ENCODE measurements around the gene SLC38A10.

Gene SLC38A10

GRCh38 chr17:81221371-81221841 lies 73.7 kb downstream of the SLC38A10 start:
- H3K27ac Mint-ChIP-seq: peak overlapping the region; percentile 16
- intact Hi-C loops (cut with micrococcal nuclease): no loop called here

GRCh38 chr17:81219476-81220180 lies 75.5 kb downstream of the SLC38A10 start:
- Mint-ChIP-seq H3K36me3 (ENCODE audit: low read depth) (peaks cover 44% of the 10 kb centered on the region), H3K4me3 (no peak overlapping the region), H3K4me1 (ENCODE audit: low read depth) (peaks cover 27% of the 10 kb centered on the region), H3K9me3 (no peaks in the 10 kb centered on the region), H3K27me3 (peaks cover 1% of the 10 kb centered on the region), H3K27ac (no peak overlapping the region)
- intact Hi-C loops (cut with micrococcal nuclease): no loop called here

More at GRCh38 chr17:81221371-81221841, 73.7 kb downstream of the SLC38A10 start:
- Mint-ChIP-seq H3K4me1 (ENCODE audit: low read depth) (peaks cover 27% of the 10 kb centered on the region), H3K36me3 (ENCODE audit: low read depth) (peaks cover 39% of the 10 kb centered on the region), H3K9me3 (no peaks in the 10 kb centered on the region), H3K27me3 (peaks cover 1% of the 10 kb centered on the region), H3K4me3 (peak overlapping the region; percentile 78)

- no peak overlapping the region for H3K4me3 Mint-ChIP-seq
Measured at GRCh38 chr17:81218991-81219390, 76.1 kb downstream of the SLC38A10 start.

GRCh38 chr17:81218459-81218858 lies 76.6 kb downstream of the SLC38A10 start:
- Mint-ChIP-seq H3K27ac (no peak overlapping the region), H3K27me3 (peaks cover 1% of the 10 kb centered on the region), H3K4me3 (no peak overlapping the region), H3K36me3 (ENCODE audit: low read depth) (peaks cover 44% of the 10 kb centered on the region), H3K4me1 (ENCODE audit: low read depth) (peaks cover 21% of the 10 kb centered on the region), H3K9me3 (no peaks in the 10 kb centered on the region)
- intact Hi-C loops (cut with micrococcal nuclease): no loop called here

More at GRCh38 chr17:81218991-81219390, 76.1 kb downstream of the SLC38A10 start:
- intact Hi-C loops (cut with micrococcal nuclease): no loop called here
- no peak overlapping the region for H3K27ac Mint-ChIP-seq
- H3K27me3 Mint-ChIP-seq: peaks cover 1% of the 10 kb centered on the region
- H3K4me1 Mint-ChIP-seq (ENCODE audit: low read depth): peaks cover 27% of the 10 kb centered on the region
- no peaks in the 10 kb centered on the region for H3K9me3 Mint-ChIP-seq
- H3K36me3 Mint-ChIP-seq (ENCODE audit: low read depth): peaks cover 44% of the 10 kb centered on the region

- Mint-ChIP-seq H3K27me3 (peaks cover 1% of the 10 kb centered on the region), H3K36me3 (ENCODE audit: low read depth) (peaks cover 44% of the 10 kb centered on the region), H3K4me1 (ENCODE audit: low read depth) (peaks cover 18% of the 10 kb centered on the region), H3K4me3 (no peak overlapping the region), H3K27ac (no peak overlapping the region), H3K9me3 (no peaks in the 10 kb centered on the region)
- intact Hi-C loops (cut with micrococcal nuclease): no loop called here
Measured at GRCh38 chr17:81217491-81217890, 77.6 kb downstream of the SLC38A10 start.

GRCh38 chr17:81213978-81214377 lies 81.1 kb downstream of the SLC38A10 start:
- H3K4me1 Mint-ChIP-seq (ENCODE audit: low read depth): peaks cover 13% of the 10 kb centered on the region
- intact Hi-C loops (cut with micrococcal nuclease): no loop called here
- H3K27ac Mint-ChIP-seq: no peak overlapping the region
- H3K36me3 Mint-ChIP-seq (ENCODE audit: low read depth): peaks cover 30% of the 10 kb centered on the region
- no peaks in the 10 kb centered on the region for H3K9me3 Mint-ChIP-seq
- H3K27me3 Mint-ChIP-seq: no peaks in the 10 kb centered on the region
- H3K4me3 Mint-ChIP-seq: no peak overlapping the region

- intact Hi-C loops (cut with micrococcal nuclease): no loop called here
- H3K4me1 Mint-ChIP-seq (ENCODE audit: low read depth): peaks cover 17% of the 10 kb centered on the region
- no peaks in the 10 kb centered on the region for H3K9me3 Mint-ChIP-seq
- H3K4me3 Mint-ChIP-seq: no peak overlapping the region
- peaks cover 29% of the 10 kb centered on the region for H3K36me3 Mint-ChIP-seq (ENCODE audit: low read depth)
- no peak overlapping the region for H3K27ac Mint-ChIP-seq
- H3K27me3 Mint-ChIP-seq: no peaks in the 10 kb centered on the region
Measured at GRCh38 chr17:81212365-81212764, 82.7 kb downstream of the SLC38A10 start.

DNA sequence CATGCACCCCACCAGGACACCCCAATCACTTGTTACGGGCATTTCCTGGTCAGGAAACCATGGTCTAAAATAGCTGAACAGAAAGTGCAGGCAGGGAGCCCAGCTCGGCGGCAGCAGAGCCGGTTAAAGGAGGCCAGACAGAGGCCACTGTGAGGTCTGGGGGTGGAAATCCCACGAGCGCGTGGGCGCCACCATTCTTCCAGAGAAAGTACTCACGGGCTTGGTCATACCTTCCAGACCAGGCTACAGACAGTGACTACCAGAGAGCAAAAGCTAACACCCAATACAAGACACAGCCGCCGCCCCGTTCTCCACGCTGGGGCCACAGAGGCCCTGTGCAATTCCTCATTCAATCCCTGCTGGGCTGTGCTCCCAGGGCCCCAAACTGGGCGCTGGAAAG lies 84.2 kb downstream of the SLC38A10 start:
- no peaks in the 10 kb centered on the region for H3K27me3 Mint-ChIP-seq
- intact Hi-C loops (cut with micrococcal nuclease): no loop called here
- H3K27ac Mint-ChIP-seq: peak overlapping the region; percentile 12
- H3K36me3 Mint-ChIP-seq (ENCODE audit: low read depth): peaks cover 29% of the 10 kb centered on the region
- peaks cover 17% of the 10 kb centered on the region for H3K4me1 Mint-ChIP-seq (ENCODE audit: low read depth)
- no peak overlapping the region for H3K4me3 Mint-ChIP-seq
- H3K9me3 Mint-ChIP-seq: no peaks in the 10 kb centered on the region

DNA sequence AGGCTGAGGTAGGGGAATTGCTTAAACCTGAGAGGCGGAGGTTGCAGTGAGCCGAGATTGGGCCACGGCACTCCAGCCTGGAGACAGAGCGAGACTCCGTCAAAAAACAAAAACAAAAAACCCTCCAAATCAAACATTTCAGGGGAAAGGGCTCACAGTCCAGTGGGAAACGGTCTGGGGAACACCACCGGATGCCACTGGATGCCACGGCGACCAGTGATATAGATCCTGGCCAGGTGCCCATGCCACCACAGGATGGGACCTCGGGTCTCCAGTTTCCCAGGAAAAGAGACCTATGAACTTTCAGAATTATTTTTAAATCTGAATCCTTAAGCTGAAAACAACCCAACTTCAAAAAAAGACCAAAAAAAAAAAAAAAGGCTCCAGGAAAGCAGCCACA lies 84.6 kb downstream of the SLC38A10 start:
- H3K4me1 Mint-ChIP-seq (ENCODE audit: low read depth): peaks cover 17% of the 10 kb centered on the region
- H3K27me3 Mint-ChIP-seq: no peaks in the 10 kb centered on the region
- intact Hi-C loops (cut with micrococcal nuclease): no loop called here
- peak overlapping the region; percentile 12 for H3K27ac Mint-ChIP-seq
- H3K4me3 Mint-ChIP-seq: no peak overlapping the region
- H3K9me3 Mint-ChIP-seq: no peaks in the 10 kb centered on the region
- peaks cover 33% of the 10 kb centered on the region for H3K36me3 Mint-ChIP-seq (ENCODE audit: low read depth)

DNA sequence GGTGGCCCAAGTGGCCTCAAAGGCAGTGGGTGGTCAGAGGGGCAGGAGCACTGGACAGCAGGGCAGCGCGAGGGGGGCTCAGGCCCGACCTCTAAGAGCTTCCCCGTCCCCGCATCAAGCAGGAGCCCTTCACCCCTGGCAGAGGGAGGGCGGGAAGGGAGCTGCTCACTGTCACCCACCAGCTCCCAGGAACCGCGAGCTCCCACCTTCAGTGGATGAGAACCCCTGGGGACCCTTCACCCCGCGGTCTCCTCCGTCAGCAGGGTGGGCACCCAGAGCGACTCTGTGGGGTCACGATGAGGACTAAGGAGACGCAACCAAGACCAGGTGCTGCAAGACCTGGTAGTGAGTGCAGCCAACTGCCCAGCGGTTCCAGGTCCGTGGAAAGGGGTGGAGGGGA lies 86.0 kb downstream of the SLC38A10 start:
- Mint-ChIP-seq H3K9me3 (no peaks in the 10 kb centered on the region), H3K27ac (no peak overlapping the region), H3K4me3 (no peak overlapping the region), H3K27me3 (no peaks in the 10 kb centered on the region), H3K4me1 (ENCODE audit: low read depth) (peaks cover 17% of the 10 kb centered on the region), H3K36me3 (ENCODE audit: low read depth) (peaks cover 46% of the 10 kb centered on the region)
- intact Hi-C loops (cut with micrococcal nuclease): no loop called here

DNA sequence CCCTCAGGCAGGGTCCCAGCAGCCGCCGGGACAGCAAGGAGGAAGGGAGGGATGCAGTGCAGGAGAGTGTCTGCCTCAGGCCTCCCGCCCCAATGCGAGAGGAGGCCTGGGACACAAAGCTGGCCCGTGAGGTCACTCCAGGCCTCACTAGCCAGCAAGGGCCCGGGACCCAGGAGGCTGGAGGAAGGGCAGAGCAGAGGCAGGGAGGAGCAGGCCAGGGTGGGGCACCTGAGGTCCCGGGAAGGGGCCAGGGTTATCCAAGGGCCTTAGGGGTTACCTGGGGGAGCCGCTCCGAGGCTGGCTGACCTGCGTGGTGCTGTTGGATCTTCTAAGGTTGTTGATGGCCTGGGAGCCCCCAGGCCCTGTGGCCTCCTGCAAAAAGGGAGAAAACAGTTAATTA lies 86.5 kb downstream of the SLC38A10 start:
- peaks cover 51% of the 10 kb centered on the region for H3K36me3 Mint-ChIP-seq (ENCODE audit: low read depth)
- intact Hi-C loops (cut with micrococcal nuclease): no loop called here
- peaks cover 17% of the 10 kb centered on the region for H3K4me1 Mint-ChIP-seq (ENCODE audit: low read depth)
- H3K27ac Mint-ChIP-seq: no peak overlapping the region
- no peaks in the 10 kb centered on the region for H3K9me3 Mint-ChIP-seq
- H3K27me3 Mint-ChIP-seq: no peaks in the 10 kb centered on the region
- no peak overlapping the region for H3K4me3 Mint-ChIP-seq

DNA sequence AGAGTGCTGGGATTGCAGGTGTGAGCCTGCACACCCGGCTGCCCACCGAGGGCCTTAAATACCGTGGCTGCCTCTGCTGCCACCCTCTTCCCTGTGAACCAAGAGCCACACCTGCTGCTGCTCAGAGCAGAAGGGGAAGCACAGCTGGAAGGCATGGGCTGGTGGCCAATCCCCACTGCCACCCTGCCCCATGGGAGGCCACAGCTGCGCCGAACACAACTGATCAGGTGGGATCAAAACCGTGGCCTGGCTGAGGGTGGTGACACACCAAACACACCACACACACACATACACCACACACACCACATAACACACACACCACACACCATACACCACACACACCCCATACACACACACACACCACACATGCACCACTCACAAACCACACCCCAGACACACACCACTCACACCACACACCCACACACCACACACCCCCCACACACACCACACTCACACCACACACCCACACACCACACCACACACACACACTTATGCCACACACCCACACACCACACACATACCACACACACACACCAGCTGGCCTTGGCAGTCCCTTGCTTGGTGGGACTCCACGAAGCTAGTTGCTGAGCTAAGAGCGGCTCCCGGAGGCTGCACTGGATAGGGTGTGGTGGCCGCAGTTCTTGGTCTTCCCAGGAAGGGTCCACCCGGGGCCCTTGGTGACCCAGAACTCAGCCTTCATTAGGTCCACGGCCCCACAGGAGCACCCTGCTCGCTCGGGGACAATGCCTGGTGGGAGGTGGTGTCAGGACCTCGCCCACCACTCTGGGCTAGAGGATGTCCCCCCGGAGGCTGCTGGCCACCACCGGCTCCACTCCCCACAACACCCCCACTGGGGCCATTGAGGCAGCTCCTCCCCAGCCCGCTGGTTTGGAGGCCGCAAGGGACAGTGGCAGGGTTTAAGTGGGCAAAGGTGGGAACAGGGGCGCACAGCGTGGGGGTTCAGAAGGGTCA lies 87.2 kb downstream of the SLC38A10 start:
- Mint-ChIP-seq H3K27me3 (no peaks in the 10 kb centered on the region), H3K4me1 (ENCODE audit: low read depth) (peaks cover 17% of the 10 kb centered on the region), H3K9me3 (no peaks in the 10 kb centered on the region), H3K36me3 (ENCODE audit: low read depth) (peaks cover 58% of the 10 kb centered on the region), H3K27ac (no peak overlapping the region), H3K4me3 (no peak overlapping the region)
- intact Hi-C loops (cut with micrococcal nuclease): no loop called here

DNA sequence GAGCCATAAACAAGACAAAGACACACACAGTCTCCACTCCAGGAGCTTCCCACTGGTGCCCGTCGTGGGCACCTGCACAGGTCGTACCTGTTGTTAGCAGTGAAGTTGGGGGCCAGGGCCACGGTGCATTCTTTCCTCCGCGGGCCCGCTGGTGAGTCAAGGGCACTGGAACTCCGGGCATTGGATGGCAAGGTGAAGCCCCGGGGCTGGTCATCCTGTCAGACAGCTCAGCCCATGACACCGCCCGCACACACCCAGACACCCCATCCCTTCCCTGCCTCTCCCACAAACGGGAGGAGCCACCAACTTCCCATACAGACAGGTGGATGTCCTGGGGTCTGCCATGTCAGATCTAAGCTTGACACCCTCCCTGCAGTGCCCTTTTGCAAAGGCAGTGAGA lies 88.5 kb downstream of the SLC38A10 start:
- no peaks in the 10 kb centered on the region for H3K27me3 Mint-ChIP-seq
- intact Hi-C loops (cut with micrococcal nuclease): no loop called here
- H3K27ac Mint-ChIP-seq: no peak overlapping the region
- H3K9me3 Mint-ChIP-seq: no peaks in the 10 kb centered on the region
- H3K4me3 Mint-ChIP-seq: no peak overlapping the region
- peaks cover 17% of the 10 kb centered on the region for H3K4me1 Mint-ChIP-seq (ENCODE audit: low read depth)
- peaks cover 71% of the 10 kb centered on the region for H3K36me3 Mint-ChIP-seq (ENCODE audit: low read depth)

DNA sequence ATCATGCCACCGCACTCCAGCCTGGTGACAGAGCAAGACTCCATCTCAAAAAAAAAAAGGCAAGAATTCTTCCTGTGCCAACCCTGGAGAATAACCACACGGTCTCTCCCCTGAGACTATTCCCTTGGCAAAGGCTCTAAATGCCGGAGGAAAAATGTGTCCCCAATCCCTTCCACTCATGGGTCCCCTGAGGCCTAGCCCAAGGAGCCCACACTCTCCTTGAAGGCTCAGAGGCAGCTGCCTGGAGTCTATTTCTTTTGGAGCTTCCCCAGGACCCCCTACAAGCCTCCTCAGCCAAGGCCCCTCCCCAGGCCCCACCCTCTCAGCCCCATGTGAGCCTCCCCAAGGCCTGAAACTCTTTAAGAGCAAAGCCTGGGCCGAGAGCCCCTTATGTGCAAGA lies 88.9 kb downstream of the SLC38A10 start:
- H3K36me3 Mint-ChIP-seq (ENCODE audit: low read depth): peaks cover 73% of the 10 kb centered on the region
- intact Hi-C loops (cut with micrococcal nuclease): no loop called here
- no peaks in the 10 kb centered on the region for H3K9me3 Mint-ChIP-seq
- H3K27ac Mint-ChIP-seq: no peak overlapping the region
- H3K27me3 Mint-ChIP-seq: no peaks in the 10 kb centered on the region
- no peak overlapping the region for H3K4me3 Mint-ChIP-seq
- peaks cover 14% of the 10 kb centered on the region for H3K4me1 Mint-ChIP-seq (ENCODE audit: low read depth)

All from dendritic cell treated with granulocyte-macrophage colony-stimulating factor and Interleukin-4, amounts not matched to agents 40 ng/mL and 50 ng/mL, for 4 days (primary cell).